ENCODE data around the gene PKM. TPM values are rescaled to one million over a fixed set of nuclear protein-coding genes. Genes with fewer than 3 reads are reported as not detected.
A peak's percentile ranks its signal among the peaks of the same experiment; 100 is the strongest.

PKM gene
- total RNA-seq, 1 donor from 2014 or later, result 2,583 TPM

GRCh38 chr15:72161361-72162132, 69.4 kb downstream of the PKM start:
- peak; percentile 84 for DNase-seq (ENCODE audit: low read depth)

- DNase-seq (ENCODE audit: low read depth), result no peak
Measured at GRCh38 chr15:72160696-72161245, 70.2 kb downstream of the PKM start.

DNA sequence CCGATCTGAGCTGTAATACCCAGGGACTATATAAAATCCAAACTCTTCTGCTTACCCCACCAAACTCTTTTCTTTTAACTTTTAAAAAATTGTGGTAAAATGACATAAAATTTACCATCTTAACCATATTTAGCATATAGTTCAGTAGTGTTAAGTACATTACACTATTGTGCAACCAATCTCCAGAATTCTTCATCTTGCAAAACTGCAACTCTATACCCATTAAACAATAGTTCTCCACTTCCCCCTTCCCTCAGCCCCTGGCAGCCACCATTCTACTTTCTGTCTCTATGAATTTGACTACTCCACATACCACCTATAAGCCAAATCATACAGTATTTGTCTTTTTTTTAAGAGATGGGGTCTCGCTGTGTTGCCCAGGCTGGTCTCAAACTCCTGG, 74.1 kb downstream of the PKM start:
- DNase-seq (ENCODE audit: low read depth), result no peak

- DNase-seq (ENCODE audit: low read depth), result peak; percentile 91
Measured at GRCh38 chr15:72155635-72156616, 75.1 kb downstream of the PKM start.

DNA sequence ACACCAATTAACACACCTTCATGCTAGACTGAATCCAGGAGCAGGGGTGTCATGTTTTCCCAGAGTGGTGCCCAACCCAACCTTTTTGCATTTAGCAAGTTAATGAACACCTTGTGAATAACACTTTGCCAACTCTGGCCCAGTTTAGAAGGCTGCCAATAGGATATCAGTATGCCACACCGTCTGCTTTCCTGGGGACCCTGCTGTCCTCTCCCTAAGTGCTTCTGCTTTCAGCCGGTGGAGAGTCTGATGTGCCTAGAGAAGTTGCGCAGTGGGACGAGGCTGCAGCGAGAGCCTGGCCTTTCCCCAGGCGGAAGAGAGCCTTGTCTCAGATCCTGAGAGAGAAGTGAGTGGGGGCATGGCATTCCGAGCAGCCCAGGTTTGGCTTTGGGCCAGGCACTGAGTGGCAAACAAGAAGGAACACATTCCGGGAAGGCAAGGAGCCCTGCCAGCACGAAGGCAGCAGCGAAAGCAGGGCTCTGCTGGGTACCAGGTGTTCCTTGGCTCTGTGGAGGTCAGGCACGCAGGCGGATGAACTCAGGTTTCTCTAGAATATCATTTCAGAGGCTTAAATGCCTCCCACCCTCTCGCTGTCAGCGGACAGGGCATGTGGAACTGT, 75.9 kb downstream of the PKM start:
- DNase-seq (ENCODE audit: low read depth), result peak; percentile 64

DNA sequence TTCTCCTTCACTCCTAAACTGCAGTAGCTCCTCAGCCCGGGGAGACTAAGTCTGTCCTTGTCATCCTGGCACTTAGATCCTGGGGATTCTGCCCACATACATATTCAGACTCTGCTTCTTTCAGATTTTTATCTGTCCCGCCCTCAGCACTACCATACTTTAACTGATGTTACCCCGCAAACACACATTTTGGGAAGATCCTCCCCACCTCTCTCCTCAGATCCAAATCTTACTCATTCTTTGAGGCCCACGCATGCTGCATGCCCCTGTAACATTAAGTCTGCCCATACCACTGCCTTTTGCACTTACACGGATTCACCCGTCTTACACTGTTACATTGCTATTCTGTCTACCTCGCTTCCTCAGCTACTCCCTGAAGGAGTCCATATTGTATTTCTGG, 76.7 kb downstream of the PKM start:
- no peak for DNase-seq (ENCODE audit: low read depth)

DNA sequence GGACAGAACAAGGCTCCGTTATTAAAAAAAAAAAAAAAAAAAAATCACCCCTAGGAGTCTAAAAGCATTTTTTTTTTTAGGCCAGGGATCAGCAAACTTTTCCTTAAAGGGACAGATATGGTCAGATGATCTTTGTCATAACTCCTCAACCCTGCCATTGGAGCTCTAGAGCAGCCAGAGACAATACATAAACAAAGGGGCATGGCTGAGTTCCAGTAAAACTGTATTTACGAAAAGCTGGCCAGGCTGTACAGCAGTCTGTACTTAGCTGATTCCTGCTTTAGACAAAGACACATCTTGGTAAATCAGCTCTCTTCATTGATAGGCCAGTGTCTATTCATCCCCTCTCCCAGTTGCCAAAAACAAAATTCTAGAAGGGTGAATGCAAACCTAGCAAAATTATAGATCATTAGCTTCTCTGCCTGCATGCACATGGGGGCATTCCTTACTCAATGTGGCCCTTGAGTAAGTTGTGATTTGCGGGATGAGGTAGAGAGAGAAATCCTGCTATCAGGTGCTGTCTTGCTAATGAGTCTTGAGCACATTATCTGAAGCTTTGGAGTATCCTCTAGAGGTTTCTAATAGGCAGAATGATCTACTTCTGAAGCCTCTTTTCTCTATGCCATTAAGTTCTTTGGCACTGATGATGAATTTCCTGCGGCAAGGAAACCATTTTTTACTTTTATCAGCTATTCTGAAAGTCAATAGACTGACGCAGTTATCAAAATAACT, 77.6 kb downstream of the PKM start:
- DNase-seq (ENCODE audit: low read depth), result no peak

Other genes with a start within 250 kb of the PKM start
- 21.2 and 22.1 TPM in 2 replicates for gene MYO9A, start 113.0 kb downstream of the PKM start, total RNA-seq
- gene SENP8, start 112.8 kb downstream of the PKM start, total RNA-seq, result 2.1 and 3.2 TPM in 2 replicates
- not detected in 2 replicates for gene GRAMD2A, start 33.4 kb downstream of the PKM start, total RNA-seq
- 53.1 and 61.4 TPM in 2 replicates for gene PARP6, start 41.4 kb upstream of the PKM start, total RNA-seq
- 1.0 and 2.4 TPM in 2 replicates for gene CELF6, start 89.0 kb upstream of the PKM start, total RNA-seq
- 153 and 159 TPM in 2 replicates for gene HEXA, start 144.8 kb upstream of the PKM start, total RNA-seq
- gene TMEM202, start 167.1 kb upstream of the PKM start, total RNA-seq, result not detected in 2 replicates
- 32.6 and 40.4 TPM in 2 replicates for gene ARIH1, start 243.1 kb upstream of the PKM start, total RNA-seq

All from myocyte (in vitro differentiated cells).